Measurements from ENCODE around the gene FBXO34. TPM values are rescaled to one million over a fixed set of nuclear protein-coding genes. Genes with fewer than 3 reads are reported as not detected.

FBXO34 gene
- total and polyA plus RNA-seq, 5 experiments from 2014 or later = 16.8 to 25.5 (median 23.1) TPM

DNA sequence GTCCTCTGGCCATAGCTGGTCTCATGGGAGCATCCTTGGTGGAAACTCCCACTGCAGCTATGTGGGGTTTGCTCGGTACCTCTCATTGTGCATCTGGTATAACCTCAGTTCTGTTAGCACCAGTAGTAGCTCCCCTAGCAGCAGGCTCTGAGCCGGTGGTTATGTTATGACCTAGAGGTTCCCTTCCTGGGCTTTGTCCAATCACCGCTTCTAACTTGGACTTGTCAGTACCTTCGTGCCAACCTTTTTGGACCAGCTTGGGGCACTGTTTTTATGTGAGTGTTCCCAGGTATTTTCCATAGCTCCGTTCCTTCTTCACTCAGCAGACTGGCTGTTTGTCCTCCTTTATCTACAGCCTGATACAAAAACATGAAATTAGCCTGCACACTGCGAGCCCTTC lies 84.7 kb downstream of the FBXO34 start:
- POLR2A ChIA-PET = interaction anchor here (1.5 kb wide), 1 partner anchor 253 kb away, joined by 3 read pairs; no protein-coding TSS in a partner anchor
- H3K4me1 Mint-ChIP-seq = peaks cover 0 to 14% (median 7%) of the 10 kb centered on the region in 4 donors
- no peaks in the 10 kb centered on the region for H3K27me3 Mint-ChIP-seq
- no peak for DNase-seq
- H3K4me3 Mint-ChIP-seq = no peak overlapping the region
- ATAC-seq = no peak
- H3K9me3 Mint-ChIP-seq = no peaks in the 10 kb centered on the region
- H3K36me3 Mint-ChIP-seq = peaks cover 0 to 25% (median 1%) of the 10 kb centered on the region in 3 donors
- peak overlapping the region in 1 of 10 donors; percentile 50 for H3K27ac Mint-ChIP-seq

- peaks cover 0 to 16% (median 0%) of the 10 kb centered on the region in 3 donors for H3K36me3 Mint-ChIP-seq
- no peaks in the 10 kb centered on the region for H3K9me3 Mint-ChIP-seq
- H3K27ac Mint-ChIP-seq = no peak overlapping the region
- DNase-seq (no peak), ATAC-seq (no peak)
- POLR2A ChIA-PET = no interaction called here
- H3K4me1 Mint-ChIP-seq = peaks cover 2 to 14% (median 8%) of the 10 kb centered on the region in 4 donors
- no peaks in the 10 kb centered on the region for H3K27me3 Mint-ChIP-seq
- no peak overlapping the region for H3K4me3 Mint-ChIP-seq
These were observed 85.7 kb downstream of the FBXO34 start for GRCh38 chr14:55356913-55357312.

DNA sequence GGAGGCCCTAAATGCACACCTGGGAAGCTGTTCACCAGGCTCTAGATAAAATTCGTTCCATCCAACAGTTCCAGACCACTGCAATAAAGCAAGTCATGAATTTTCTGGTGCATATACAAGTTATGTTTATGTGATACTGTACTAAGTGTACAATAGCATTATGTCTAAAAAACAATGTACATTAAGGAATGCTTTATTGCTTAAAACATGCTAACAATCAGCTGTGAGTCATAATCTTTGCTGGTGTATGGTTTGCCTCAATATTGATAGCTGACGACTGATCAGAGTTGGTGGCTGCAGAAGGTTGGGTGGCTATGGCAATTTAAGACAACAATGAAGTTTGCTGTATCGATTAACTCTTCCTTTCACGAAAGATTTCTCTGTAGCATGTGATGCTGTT lies 88.1 kb downstream of the FBXO34 start:
- H3K4me1 Mint-ChIP-seq = peaks cover 2 to 7% (median 5%) of the 10 kb centered on the region in 4 donors
- POLR2A ChIA-PET = no interaction called here
- no peaks in the 10 kb centered on the region for H3K9me3 Mint-ChIP-seq
- ATAC-seq = no peak
- no peak for DNase-seq
- H3K4me3 Mint-ChIP-seq = no peak overlapping the region
- H3K27ac Mint-ChIP-seq = no peak overlapping the region
- H3K36me3 Mint-ChIP-seq = peaks cover 0 to 12% (median 6%) of the 10 kb centered on the region in 3 donors
- no peaks in the 10 kb centered on the region for H3K27me3 Mint-ChIP-seq

DNA sequence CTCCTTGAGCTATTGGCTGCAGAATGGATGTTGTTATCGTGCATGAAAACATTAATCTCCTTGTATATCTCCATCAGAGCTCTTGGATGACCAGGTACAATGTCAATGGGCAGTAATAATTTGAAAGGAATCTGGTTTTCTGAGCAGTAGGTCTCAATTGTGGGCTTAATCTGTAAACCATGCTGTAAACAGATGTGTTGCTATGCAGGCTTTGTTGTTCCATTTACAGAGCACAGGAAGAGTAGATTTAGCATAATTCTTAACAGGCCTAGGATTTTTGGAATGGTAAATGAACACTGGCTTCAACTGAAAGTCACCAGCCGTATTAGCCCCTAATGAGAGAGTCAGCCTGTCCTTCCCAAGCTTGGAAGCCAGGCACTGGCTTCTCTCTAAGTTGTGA lies 90.0 kb downstream of the FBXO34 start:
- Mint-ChIP-seq H3K4me3 (no peak overlapping the region), H3K4me1 (peaks cover 0 to 2% (median under 1%) of the 10 kb centered on the region in 4 donors), H3K27me3 (no peaks in the 10 kb centered on the region), H3K27ac (peak overlapping the region in 2 of 10 donors; percentile 22 to 51), H3K9me3 (no peaks in the 10 kb centered on the region), H3K36me3 (peaks cover 4 to 18% (median 16%) of the 10 kb centered on the region in 3 donors)
- ATAC-seq (no peak), DNase-seq (no peak)
- POLR2A ChIA-PET = no interaction called here

GRCh38 chr14:55366271-55366670 lies 95.0 kb downstream of the FBXO34 start:
- Mint-ChIP-seq H3K27ac (peak overlapping the region in 3 of 10 donors; percentile 24 to 41 (median 29)), H3K9me3 (no peaks in the 10 kb centered on the region), H3K27me3 (no peaks in the 10 kb centered on the region), H3K36me3 (peaks cover 13 to 64% (median 39%) of the 10 kb centered on the region in 3 donors), H3K4me1 (peaks cover 0 to 2% (median 0%) of the 10 kb centered on the region in 4 donors), H3K4me3 (no peak overlapping the region)
- no peak for DNase-seq
- POLR2A ChIA-PET = no interaction called here
- ATAC-seq = no peak

GRCh38 chr14:55370883-55371455 lies 99.7 kb downstream of the FBXO34 start:
- Mint-ChIP-seq H3K27ac (peak overlapping the region in 5 of 10 donors; percentile 48 to 75 (median 63)), H3K36me3 (peaks cover 9 to 64% (median 28%) of the 10 kb centered on the region in 3 donors), H3K9me3 (no peaks in the 10 kb centered on the region), H3K4me1 (peaks cover 13 to 22% (median 21%) of the 10 kb centered on the region in 4 donors), H3K27me3 (no peaks in the 10 kb centered on the region), H3K4me3 (no peak overlapping the region)
- POLR2A ChIA-PET = interaction anchor here (0.6 kb wide), 1 partner anchor 84 kb away, joined by 4 read pairs; no protein-coding TSS in a partner anchor
- ATAC-seq (no peak), DNase-seq (no peak)

- Mint-ChIP-seq H3K27me3 (no peaks in the 10 kb centered on the region), H3K4me3 (no peak overlapping the region), H3K36me3 (peaks cover 9 to 68% (median 38%) of the 10 kb centered on the region in 3 donors), H3K27ac (peak overlapping the region in 8 of 10 donors; percentile 70 to 91 (median 82)), H3K9me3 (no peaks in the 10 kb centered on the region), H3K4me1 (peaks cover 17 to 26% (median 21%) of the 10 kb centered on the region in 4 donors)
- ATAC-seq (no peak), DNase-seq (no peak)
- POLR2A ChIA-PET = no interaction called here
These were observed 101.2 kb downstream of the FBXO34 start for GRCh38 chr14:55372423-55372822.

DNA sequence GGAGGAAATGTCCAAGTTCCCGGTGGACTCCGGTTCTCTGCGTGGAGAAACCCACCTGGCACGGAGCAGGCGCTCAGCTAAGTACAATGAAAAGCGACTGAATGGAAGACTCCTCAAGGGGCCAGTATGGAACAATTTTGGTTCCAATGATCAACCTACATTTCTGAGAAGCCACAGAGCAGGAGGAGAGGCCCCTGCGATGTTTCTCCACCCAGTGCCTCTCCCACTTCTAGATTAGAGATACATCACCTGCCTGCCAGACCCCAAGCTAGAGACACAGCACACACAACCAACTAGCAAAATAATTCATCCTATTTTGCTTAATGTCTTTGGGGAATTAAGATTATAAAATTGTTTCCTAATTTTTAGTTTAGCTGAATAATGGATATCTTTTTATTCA lies 101.6 kb downstream of the FBXO34 start:
- Mint-ChIP-seq H3K9me3 (no peaks in the 10 kb centered on the region), H3K36me3 (peaks cover 9 to 66% (median 38%) of the 10 kb centered on the region in 3 donors), H3K27me3 (no peaks in the 10 kb centered on the region), H3K4me3 (no peak overlapping the region), H3K4me1 (peaks cover 17 to 26% (median 21%) of the 10 kb centered on the region in 4 donors), H3K27ac (peak overlapping the region in 8 of 10 donors; percentile 14 to 89 (median 66))
- POLR2A ChIA-PET = no interaction called here
- DNase-seq (no peak), ATAC-seq (no peak)

DNA sequence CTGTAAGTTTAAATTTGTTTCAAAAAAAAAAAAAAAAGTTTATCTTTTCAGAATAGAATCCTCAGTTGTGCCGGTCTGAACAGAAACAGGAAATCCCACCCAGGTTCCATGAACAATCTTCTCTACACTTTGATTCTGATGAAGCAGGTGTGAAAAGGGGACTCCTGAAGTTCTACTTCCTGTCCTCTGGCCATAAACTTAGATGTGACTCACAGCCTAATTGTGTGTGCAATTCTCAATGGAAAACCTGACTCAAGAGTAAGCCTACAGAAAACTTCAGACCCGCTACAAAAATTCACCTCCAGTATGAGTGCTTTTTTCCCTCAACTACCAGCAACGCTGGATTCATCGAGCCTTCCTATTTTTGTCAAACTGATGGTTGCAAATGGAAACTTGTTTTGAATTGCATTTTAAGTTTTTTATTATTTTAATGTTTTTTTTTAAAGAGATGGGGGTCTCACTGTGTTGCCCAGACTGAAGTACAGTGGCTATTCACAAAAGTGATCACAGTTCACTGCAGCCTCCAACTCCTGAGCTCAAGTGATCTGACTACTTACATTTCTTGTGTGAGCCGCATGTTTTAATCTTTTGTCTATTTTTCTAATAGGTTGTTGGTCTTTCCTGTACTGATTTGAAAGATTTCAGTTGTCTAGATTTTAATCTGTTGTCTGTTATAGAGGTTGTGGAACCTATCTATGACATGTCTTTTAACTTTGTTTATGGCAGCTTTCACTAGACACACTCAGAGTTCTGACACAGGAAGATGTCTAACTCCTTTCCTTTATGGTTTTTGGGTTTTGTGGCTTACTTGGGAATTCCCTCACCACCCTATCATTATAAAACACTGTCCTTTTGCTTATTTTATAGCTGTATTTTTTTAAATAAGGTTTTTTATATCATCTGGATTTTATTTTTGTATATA lies 102.8 kb downstream of the FBXO34 start:
- POLR2A ChIA-PET = no interaction called here
- H3K27ac Mint-ChIP-seq = peak overlapping the region; percentile 14 to 85 (median 62)
- peak overlapping the region in 9 of 10 donors; percentile 22 to 70 (median 43) for H3K4me3 Mint-ChIP-seq
- peak in 4 of 10 donors; percentile 5 to 56 (median 40) for DNase-seq
- H3K4me1 Mint-ChIP-seq = peaks cover 17 to 26% (median 21%) of the 10 kb centered on the region in 4 donors
- H3K36me3 Mint-ChIP-seq = peaks cover 9 to 66% (median 37%) of the 10 kb centered on the region in 3 donors
- no peaks in the 10 kb centered on the region for H3K27me3 Mint-ChIP-seq
- no peaks in the 10 kb centered on the region for H3K9me3 Mint-ChIP-seq
- peak; percentile 81 to 94 for ATAC-seq

- ATAC-seq (no peak), DNase-seq (no peak)
- H3K36me3 Mint-ChIP-seq = peaks cover 4 to 62% (median 30%) of the 10 kb centered on the region in 3 donors
- H3K4me3 Mint-ChIP-seq = peak overlapping the region in 7 of 10 donors; percentile 4 to 70 (median 20)
- H3K27me3 Mint-ChIP-seq = no peaks in the 10 kb centered on the region
- peak overlapping the region; percentile 10 to 85 (median 45) for H3K27ac Mint-ChIP-seq
- peaks cover 17 to 26% (median 21%) of the 10 kb centered on the region in 4 donors for H3K4me1 Mint-ChIP-seq
- POLR2A ChIA-PET = interaction anchor here (0.7 kb wide), 1 partner anchor 71 kb away, joined by 3 read pairs; no protein-coding TSS in a partner anchor
- H3K9me3 Mint-ChIP-seq = no peaks in the 10 kb centered on the region
These were observed 103.5 kb downstream of the FBXO34 start for GRCh38 chr14:55374771-55375170.

- H3K9me3 Mint-ChIP-seq = no peaks in the 10 kb centered on the region
- no peak overlapping the region for H3K4me3 Mint-ChIP-seq
- peaks cover 5 to 68% (median 35%) of the 10 kb centered on the region in 3 donors for H3K36me3 Mint-ChIP-seq
- peaks cover 13 to 26% (median 20%) of the 10 kb centered on the region in 4 donors for H3K4me1 Mint-ChIP-seq
- POLR2A ChIA-PET = no interaction called here
- no peak for DNase-seq
- peak overlapping the region in 3 of 10 donors; percentile 10 to 59 (median 39) for H3K27ac Mint-ChIP-seq
- ATAC-seq = no peak
- no peaks in the 10 kb centered on the region for H3K27me3 Mint-ChIP-seq
These were observed 106.0 kb downstream of the FBXO34 start for GRCh38 chr14:55377236-55377635.

- no peak for ATAC-seq
- POLR2A ChIA-PET = no interaction called here
- DNase-seq = no peak
- Mint-ChIP-seq H3K4me3 (no peak overlapping the region), H3K9me3 (no peaks in the 10 kb centered on the region), H3K36me3 (peaks cover 12 to 88% (median 41%) of the 10 kb centered on the region in 3 donors), H3K27ac (peak overlapping the region in 2 of 10 donors; percentile 26 to 34), H3K27me3 (no peaks in the 10 kb centered on the region), H3K4me1 (peaks cover 2 to 5% (median 3%) of the 10 kb centered on the region in 4 donors)
These were observed 109.8 kb downstream of the FBXO34 start for GRCh38 chr14:55381040-55381439.
